Endothelial cell of umbilical vein (primary cell): ENCODE data around the gene NCAN. TPM values are rescaled to one million over a fixed set of nuclear protein-coding genes. Genes with fewer than 3 reads are reported as not detected.

Experiments
- BruUV-seq: library from RNA; stranded (reverse); fragments of 400-500 nt; replicated peaks from 2 replicates; lab custom pipeline; 2021; lab: Mats Ljungman, UMichigan
- CTCF ChIA-PET: fragments of 300-600, 350-600 bp; sonication (Branson Sonifier 250); formaldehyde crosslinking; loops from one replicate; lab custom pipeline; 2021; ENCODE audit warnings: antibody characterized with exemption, inconsistent platforms; lab: Charles Lee
- POLR2A ChIA-PET: fragments of 300-600, 350-600 bp; sonication (Branson Sonifier 250); formaldehyde crosslinking; loops from one replicate; lab custom pipeline; 2021; ENCODE audit warnings: antibody characterized with exemption, inconsistent platforms; lab: Charles Lee
- DNase-seq: peaks from one replicate; pipeline ENCODE4 v3.0.0-alpha.2; 2011; ENCODE audit warnings: low read depth, low spot score
- FAIRE-seq: peaks from 2 replicates; lab custom pipeline; 2011; peaks lifted over from hg19 to GRCh38; lab: Jason Lieb, UNC
- H2AFZ ChIP-seq: 2 replicates; pipeline ENCODE4 v1.6.0; 2012; ENCODE audit warnings: low read depth, low read length, control low read depth, inconsistent platforms
- H3K27ac ChIP-seq: 2 replicates; pipeline ENCODE4 v1.5.1; 2011; ENCODE audit warnings: low read depth, mild to moderate bottlenecking, control low read depth, low read length, moderate library complexity; ENCODE audit not compliant: insufficient read depth
- H3K27me3 ChIP-seq, 2 experiments: 2 replicates each; pipeline versions ENCODE4 v1.6.0 to v1.6.1; 2011; ENCODE audit warnings: low read length in 2 of 2, mixed read lengths in 1 of 2; ENCODE audit not compliant: control insufficient read depth in 2 of 2, insufficient read depth in 2 of 2
- H3K36me3 ChIP-seq, 2 experiments: 2 replicates in 1 of 2; 3 replicates in 1 of 2; pipeline ENCODE4 v1.5.1; 2011; ENCODE audit warnings: low read length in 2 of 2, mild to moderate bottlenecking in 1 of 2, moderate library complexity in 1 of 2; ENCODE audit not compliant: control insufficient read depth in 2 of 2, insufficient read depth in 2 of 2; ENCODE audit errors: extremely low read depth in 1 of 2
- H3K4me1 ChIP-seq: 3 replicates; pipeline ENCODE4 v1.5.1; 2011; ENCODE audit warnings: mild to moderate bottlenecking, low read length; ENCODE audit not compliant: control insufficient read depth, insufficient read depth; ENCODE audit errors: extremely low read depth
- H3K4me2 ChIP-seq: 2 replicates; pipeline ENCODE4 v1.6.1; 2011; ENCODE audit warnings: low read length, control low read depth, mixed read lengths; ENCODE audit not compliant: insufficient read depth
- H3K4me3 ChIP-seq, 3 experiments: fragments of 200-600 bp in 1 of 3; sonication (generic), shearing (Covaris generic) in 1 of 3; replicated peaks in 1 of 3; 2 replicates each; pipeline ENCODE4 v1.5.1; 2011 to 2016; ENCODE audit warnings: control low read depth in 3 of 3, low read length in 3 of 3, mild to moderate bottlenecking in 2 of 3, inconsistent platforms in 1 of 3, low read depth in 1 of 3, moderate library complexity in 1 of 3; ENCODE audit not compliant: insufficient read depth in 1 of 3
- H3K79me2 ChIP-seq: 2 replicates; pipeline ENCODE4 v1.6.0; 2012; ENCODE audit warnings: low read length, inconsistent platforms; ENCODE audit not compliant: control insufficient read depth, insufficient read depth
- H3K9ac ChIP-seq: replicated peaks from 2 replicates; pipeline ENCODE3; 2011; ENCODE audit warnings: low read length, control low read depth; ENCODE audit not compliant: insufficient read depth; ENCODE audit errors: extremely low read depth
- H3K9me1 ChIP-seq: replicated peaks from 3 replicates; pipeline ENCODE4 v1.6.0; 2011; ENCODE audit warnings: mild to moderate bottlenecking, low read length; ENCODE audit not compliant: control insufficient read depth, insufficient read depth; ENCODE audit errors: extremely low read depth
- H3K9me3 ChIP-seq: replicated peaks from 2 replicates; pipeline ENCODE4 v1.5.1; 2012; ENCODE audit warnings: low read length, inconsistent platforms; ENCODE audit not compliant: control insufficient read depth, insufficient read depth
- H4K20me1 ChIP-seq: replicated peaks from 2 replicates; pipeline ENCODE3; 2011; ENCODE audit warnings: mild to moderate bottlenecking, low read length; ENCODE audit not compliant: control insufficient read depth, insufficient read depth; ENCODE audit errors: extremely low read depth
- CTCF ChIP-seq, 2 donors: IDR thresholded peaks; 1 replicate in 1 of 2; 2 replicates in 1 of 2; pipeline ENCODE4 v1.5.1; 2011; ENCODE audit warnings: low read length in 2 of 2, mild to moderate bottlenecking in 2 of 2, moderate library complexity in 2 of 2, control low read depth in 1 of 2, inconsistent platforms in 1 of 2, low read depth in 1 of 2; ENCODE audit not compliant: insufficient read depth in 1 of 2; ENCODE audit errors: extremely low read depth in 1 of 2
- EZH2 ChIP-seq: IDR thresholded peaks from 2 replicates; pipeline ENCODE4 v1.6.1; 2012; ENCODE audit warnings: borderline replicate concordance, low read depth, mild to moderate bottlenecking, moderate library complexity, low read length, inconsistent platforms; ENCODE audit not compliant: severe bottlenecking
- FOS ChIP-seq: IDR thresholded peaks from 2 replicates; pipeline ENCODE4 v1.6.1; 2011; ENCODE audit warnings: mild to moderate bottlenecking, low read length, moderate library complexity, borderline replicate concordance; ENCODE audit not compliant: insufficient read depth
- GATA2 ChIP-seq: IDR thresholded peaks from 2 replicates; pipeline ENCODE4 v1.7.0; 2011; ENCODE audit warnings: low read depth, mild to moderate bottlenecking, moderate library complexity, mixed read lengths, low read length; ENCODE audit not compliant: insufficient read length, insufficient read depth
- JUN ChIP-seq: IDR thresholded peaks from 2 replicates; pipeline ENCODE4 v1.6.1; 2011; ENCODE audit warnings: borderline replicate concordance, low read depth; ENCODE audit not compliant: insufficient read length, insufficient read depth
- MAX ChIP-seq: IDR thresholded peaks from 2 replicates; pipeline ENCODE4 v1.6.1; 2011; ENCODE audit not compliant: insufficient read depth, insufficient read length
- MYC ChIP-seq: IDR thresholded peaks from one replicate; pipeline ENCODE4 v1.6.1; 2011; ENCODE audit warnings: mild to moderate bottlenecking, low read depth, low read length
- POLR2A ChIP-seq: IDR thresholded peaks from 2 replicates; pipeline ENCODE4 v1.6.1; 2012; ENCODE audit warnings: low read depth, mild to moderate bottlenecking, control low read depth, low read length
- dilution Hi-C: fragments of 300-500 bp; cut with MboI; formaldehyde crosslinking; loops from one replicate; pipeline ENCODE4 v1.15.0; 2019; ENCODE audit warnings: low sequenced_read_pairs; ENCODE audit not compliant: extremely low pct_ligation_motif_present
- intact Hi-C: fragments of 100-400 bp; cut with micrococcal nuclease; formaldehyde crosslinking; loops from one replicate; pipeline ENCODE4 v1.10.0; 2022
- polyA plus RNA-seq, 4 experiments: library from polyadenylated mRNA; depleted of rRNA in 3 of 4; stranded (reverse) in 3 of 4; unstranded in 1 of 4; fragments of >200 nt; gene quantifications; 2 replicates each; pipeline versions ENCODE4 v1.2.1 to v1.2.3, GENCODE V29; 2011 to 2012; ENCODE audit warnings: missing spikeins in 1 of 4
- total RNA-seq: library from RNA; stranded (reverse); gene quantifications from 2 replicates; pipeline ENCODE4 v1.2.3, GENCODE V29; 2021

The NCAN gene
- total and polyA plus RNA-seq, 2 donors (not counting 3 experiments of a cell fraction or from before 2014, with no cell fraction given) = not detected

DNA sequence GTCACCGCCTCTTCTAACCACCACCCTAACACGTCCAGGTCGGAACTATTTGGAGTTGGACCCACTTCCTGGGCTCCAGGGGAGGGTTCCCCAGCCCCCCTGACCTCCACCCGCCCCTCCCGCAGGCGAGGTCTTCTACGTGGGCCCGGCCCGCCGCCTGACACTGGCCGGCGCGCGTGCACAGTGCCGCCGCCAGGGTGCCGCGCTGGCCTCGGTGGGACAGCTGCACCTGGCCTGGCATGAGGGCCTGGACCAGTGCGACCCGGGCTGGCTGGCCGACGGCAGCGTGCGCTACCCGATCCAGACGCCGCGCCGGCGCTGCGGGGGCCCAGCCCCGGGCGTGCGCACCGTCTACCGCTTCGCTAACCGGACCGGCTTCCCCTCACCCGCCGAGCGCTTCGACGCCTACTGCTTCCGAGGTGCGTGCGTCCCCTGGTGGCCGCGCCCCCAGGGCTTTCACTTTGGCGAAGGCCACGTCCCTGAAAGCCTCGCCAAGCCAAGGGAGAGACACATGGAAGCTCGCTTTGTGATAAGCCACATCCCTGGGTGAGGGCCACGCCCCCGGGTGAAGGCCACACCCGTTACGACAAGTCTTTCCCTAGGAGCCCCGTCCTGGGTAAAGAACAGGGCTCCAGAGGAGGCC is 13.2 kb downstream of the NCAN start:
- FAIRE-seq = no peak
- Histone ChIP-seq H3K9me3 (no peaks in the 10 kb centered on the region), H3K4me2 (peak overlapping the region; percentile 31), H3K9me1 (no peaks in the 10 kb centered on the region), H2AFZ (peak overlapping the region; percentile 59), H3K27me3 (peaks cover 2% of the 10 kb centered on the region in 2 experiments), H3K36me3 (no peaks in the 10 kb centered on the region), H3K79me2 (no peaks in the 10 kb centered on the region), H3K4me3 (peak overlapping the region in 2 of 3 experiments; percentile 14 to 15), H3K9ac (no peak overlapping the region), H4K20me1 (no peaks in the 10 kb centered on the region), H3K27ac (no peak overlapping the region), H3K4me1 (no peaks in the 10 kb centered on the region)
- POLR2A ChIA-PET = no interaction called here
- peak; percentile 35 for DNase-seq
- TF ChIP-seq POLR2A = no peak
- TF ChIP-seq MYC = no peak
- TF ChIP-seq MAX = no peak
- no peak for TF ChIP-seq GATA2
- peak; percentile 56 to 67 for TF ChIP-seq CTCF (IDR thresholded peaks at IDR 0.05; ENCODE audit: extremely low read depth in 1 of 2, insufficient read depth in 1 of 2, low read depth in 1 of 2, low read length in 2 of 2)
- TF ChIP-seq JUN = no peak
- no peak for TF ChIP-seq FOS
- no peak for TF ChIP-seq EZH2
- CTCF ChIA-PET = interaction anchor here (0.6 to 2.2 kb wide), 15 partner anchors 9 to 266 kb away, joined by 3 to 10 read pairs (median 3); partner anchors contain the start of gene NR2C2AP
- no TSS peak for BruUV-seq
- dilution Hi-C loops = no loop called here
- intact Hi-C loops = loop anchor here (1.0 kb wide), 1 partner anchor 79 kb away; no protein-coding TSS in a partner anchor
